DMS153 treated with DMSO at 0.1 percent for 48 hours (cell line): Measurements from ENCODE around the gene NRP2.

Experiments used
- DNase-seq: peaks from one replicate; lab custom pipeline; 2025; ENCODE audit not compliant: unreplicated experiment; lab: John Stamatoyannopoulos, UW

The NRP2 gene

DNA sequence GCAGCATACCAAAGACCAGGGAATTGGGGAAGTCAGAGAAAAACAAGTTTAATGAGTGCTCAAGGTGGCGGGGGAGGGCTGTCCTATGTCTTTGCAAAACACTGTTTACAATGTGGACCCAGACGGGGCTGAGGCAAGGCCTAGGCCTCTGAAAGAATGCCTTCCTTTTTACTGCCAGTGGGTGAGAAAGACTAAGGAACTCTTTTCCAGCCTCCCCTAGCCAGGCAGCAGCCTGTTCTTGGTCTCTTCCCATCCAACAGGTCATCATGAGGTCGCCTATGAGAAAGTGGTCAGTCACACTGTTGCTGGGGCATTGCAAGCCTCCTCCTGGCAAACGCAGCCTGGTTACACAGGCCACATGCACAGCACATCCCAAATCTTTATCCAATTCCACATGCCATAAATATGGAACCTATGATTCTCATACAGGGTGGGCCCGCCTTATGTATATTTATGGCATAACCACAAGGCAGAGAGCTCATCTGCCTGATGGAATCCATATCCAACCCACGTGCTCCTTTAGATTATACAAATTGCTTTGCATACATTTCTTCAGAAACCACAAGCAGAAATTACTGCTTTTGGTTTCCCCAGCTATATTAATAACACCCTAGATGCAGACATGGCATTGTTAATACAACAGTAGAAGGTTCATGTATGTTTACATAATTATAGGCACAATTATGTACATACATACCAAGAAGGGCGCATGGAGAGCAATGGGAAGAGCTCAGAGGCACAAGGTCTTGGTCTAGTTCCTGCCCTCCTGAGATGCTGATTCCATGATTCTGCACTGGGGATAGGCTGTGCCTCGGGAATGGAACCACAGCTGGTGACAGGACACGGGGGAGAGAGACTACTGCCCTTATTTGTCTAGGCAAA is 48.6 kb downstream of the NRP2 start:
- DNase-seq, result no peak

DNA sequence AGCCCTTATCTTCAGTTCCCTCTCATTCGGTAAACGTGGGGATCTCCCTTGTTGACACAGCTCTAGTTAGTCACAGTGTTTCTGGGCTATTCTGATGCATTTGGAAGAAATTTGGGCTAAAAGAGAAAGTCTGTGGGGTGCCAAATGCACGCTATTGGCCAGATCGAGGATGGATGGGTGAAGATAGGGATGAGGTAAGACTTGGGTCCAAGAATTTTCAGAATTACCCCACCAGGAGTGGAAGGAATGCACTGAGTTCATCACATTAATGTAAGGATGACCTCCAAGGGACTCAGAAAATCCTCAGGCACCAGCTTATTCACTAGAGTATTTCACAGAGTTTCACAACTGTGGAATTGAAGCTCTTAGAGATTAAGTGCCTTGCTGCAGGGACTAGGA is 49.3 kb downstream of the NRP2 start:
- no peak for DNase-seq

DNA sequence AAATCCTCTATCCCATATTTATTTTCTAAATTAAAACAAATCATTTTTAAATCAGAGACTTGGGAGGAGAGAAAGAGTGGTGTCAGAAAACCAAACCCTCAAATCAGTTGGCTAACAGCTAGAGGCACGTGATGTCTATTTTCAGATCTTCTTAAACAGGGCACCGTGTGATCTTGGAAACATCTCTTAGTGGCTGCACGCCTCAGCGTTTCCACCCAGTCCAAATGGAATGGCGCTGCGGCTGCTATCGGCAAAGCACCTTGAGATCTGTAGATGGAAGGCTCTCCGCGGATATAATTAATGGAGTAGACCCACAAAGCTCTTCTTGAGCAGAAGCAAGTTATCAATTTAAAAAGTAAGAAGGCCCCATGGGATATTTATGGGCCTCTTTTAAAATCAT is 50.0 kb downstream of the NRP2 start:
- DNase-seq, result no peak

DNA sequence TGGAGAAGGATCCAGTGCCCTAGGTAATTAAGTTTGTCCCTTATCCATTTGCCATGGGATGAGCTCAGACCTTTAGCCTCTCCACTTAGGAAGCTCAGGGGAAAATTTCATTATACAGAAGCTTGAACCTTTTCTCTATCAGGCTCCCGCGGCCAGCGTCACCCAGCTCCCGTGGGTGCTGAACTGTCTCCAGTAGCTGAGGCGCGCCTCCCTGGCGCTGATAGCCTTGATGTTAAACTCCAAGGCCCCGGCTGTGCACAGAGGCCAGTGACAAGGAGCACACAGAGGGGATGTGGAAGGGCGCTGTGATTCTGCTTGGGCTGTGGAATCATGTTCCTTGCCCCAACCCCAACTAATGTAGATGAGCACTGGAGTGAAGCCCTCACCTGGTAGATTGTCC is 50.8 kb downstream of the NRP2 start:
- DNase-seq, result no peak

DNA sequence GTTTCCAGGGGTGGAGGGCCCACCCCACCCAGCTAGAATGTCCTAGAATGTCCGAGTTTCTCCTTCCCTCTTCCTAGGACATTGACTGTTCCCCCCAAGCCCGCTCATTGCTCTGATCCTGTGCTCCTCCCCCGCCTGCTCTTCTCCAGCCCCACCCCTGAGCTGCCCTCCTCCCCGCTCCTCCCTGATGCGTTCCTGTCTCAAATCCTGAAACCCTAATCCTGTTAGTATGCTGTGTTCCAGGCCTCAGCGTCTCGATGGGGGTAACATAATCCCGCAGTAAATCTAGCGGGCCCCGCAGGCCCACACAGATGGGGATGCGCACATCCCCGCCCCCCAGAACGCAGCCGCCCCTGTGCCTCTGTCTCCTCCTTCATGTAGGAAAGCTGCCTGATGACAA is 51.3 kb downstream of the NRP2 start:
- no peak for DNase-seq

DNA sequence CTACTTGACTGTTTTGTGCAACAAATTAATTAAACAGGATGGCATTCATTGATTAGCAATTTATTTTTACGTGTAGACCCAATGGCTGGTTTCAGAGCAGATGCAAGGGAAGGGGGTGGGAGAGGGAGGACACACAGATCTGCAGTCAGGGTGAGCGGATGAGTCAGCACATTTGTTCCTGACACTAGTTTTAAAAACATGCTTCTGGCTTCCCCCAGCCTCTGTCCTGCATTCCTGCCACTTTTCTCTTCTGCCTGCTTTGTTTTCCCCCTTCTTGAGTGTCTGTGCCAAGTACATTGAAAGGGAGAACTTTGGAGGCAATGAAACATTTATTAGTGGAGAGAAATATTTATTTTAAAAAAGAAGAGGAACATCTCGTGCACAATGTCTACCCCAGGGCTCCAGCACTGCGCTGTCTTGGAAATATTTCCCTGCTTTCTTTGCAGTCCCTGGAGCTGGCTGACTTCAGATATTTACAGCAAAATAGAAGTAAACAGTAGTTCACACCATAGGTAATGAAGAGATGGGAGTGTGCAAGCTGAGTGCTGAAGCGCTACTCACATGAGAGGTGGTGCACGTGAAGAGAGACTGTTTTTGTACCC is 52.2 kb downstream of the NRP2 start:
- DNase-seq, result no peak

DNA sequence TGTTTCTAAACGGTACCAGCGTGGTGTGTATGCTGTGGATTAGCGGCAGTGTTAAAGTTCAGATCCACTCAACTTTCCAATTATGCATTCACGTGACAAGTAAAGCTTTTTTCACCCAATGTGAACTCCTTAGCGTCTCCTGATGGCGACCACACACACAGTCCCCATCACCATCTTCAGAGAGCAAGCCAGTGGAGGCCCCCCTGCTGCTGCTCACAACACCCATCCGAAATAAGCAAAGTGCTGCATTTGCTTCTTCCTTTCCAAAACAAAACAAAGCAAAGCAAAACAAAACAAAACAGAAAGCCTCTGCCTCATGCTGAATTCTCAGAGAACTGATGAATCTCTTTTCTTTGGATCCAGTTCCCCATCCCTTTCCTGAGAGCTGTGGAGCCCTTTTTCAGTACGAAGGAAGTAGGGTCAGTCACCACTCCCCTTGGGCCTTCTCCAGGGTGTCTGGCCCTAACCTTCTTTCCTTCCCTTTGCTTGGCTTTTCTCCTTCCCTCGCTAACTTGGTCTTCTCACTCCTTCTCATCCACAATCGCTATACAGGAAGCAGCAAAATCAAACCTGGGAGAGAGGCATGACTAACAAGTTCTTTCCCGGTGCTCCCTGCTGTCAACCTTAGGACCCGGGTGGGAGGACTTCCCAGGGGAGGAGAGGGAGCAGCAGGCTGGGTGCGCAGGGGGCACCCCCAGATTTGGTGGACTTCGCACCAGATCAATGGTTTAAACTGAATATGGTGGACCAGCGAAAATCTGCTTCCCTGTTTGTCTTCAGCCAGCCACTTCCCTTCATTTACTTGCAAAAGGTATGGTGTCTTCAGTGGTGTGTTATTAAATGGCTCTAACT is 56.0 kb downstream of the NRP2 start:
- no peak for DNase-seq

DNA sequence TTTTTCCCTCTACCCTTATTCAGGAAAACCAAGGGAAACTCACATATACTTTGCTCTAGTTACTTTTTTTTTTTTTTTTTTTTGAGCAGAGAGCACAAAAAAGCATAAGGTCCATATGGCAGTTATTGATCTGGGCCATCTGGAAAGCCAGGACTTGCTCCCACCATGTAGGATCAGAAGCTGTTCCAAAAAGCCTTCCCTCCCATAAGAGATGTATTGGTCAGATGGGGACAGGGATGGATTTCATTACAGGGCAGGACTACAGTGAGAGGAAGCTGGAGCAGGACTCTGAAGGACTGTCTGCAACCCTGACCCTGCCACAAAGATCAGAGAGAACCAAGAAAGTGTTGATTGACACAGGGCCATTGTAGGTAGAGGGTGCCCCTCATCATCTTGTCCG is 57.3 kb downstream of the NRP2 start:
- DNase-seq, result no peak

DNA sequence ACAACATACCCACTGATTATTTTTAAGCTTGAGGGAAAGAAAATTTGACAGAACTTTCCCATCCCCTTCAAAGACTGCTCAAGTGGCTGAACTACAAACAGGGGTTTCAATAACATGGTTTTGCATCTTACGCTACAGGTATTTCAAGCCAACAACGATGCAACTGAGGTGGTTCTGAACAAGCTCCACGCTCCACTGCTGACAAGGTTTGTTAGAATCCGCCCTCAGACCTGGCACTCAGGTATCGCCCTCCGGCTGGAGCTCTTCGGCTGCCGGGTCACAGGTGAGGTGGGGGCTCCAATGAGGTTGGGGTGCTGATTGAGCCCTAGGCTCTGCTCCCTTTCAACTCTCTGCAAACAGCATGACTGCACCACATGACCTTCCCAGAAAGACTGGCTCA is 58.1 kb downstream of the NRP2 start:
- DNase-seq, result no peak

DNA sequence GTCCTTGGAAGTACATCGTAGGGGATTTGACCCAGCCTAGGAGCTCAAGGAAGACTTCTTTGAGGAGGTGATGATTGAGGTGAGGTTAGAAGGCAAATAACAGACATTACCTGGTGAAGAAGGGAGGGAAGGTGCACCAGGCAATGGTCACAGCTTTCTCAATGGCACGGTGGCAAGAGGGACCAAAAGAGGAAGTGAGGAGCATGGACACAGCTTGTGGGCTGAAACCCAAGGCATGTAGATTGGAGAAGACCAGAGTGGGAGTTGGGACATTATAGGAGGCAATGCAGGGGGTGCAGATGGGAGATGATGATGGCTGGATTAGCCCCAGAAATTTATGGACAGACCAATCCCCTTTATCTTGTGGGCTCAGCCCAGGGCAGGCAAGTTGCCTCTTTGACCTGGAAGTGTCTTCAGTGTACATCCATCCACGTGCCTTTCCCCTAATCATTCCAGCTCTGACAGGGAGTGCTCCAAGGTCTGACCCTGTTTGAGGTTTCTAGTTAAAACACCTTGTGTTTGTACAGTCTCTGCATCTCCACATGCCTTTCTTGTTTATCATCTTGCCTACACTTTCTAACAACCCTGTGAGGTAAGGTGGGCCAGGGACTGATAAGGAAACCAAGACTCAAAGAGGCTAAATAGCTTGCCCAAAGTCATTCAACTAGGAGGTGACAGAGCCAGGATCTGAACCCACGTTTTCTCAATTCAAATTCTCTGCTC is 59.1 kb downstream of the NRP2 start:
- DNase-seq, result no peak

DNA sequence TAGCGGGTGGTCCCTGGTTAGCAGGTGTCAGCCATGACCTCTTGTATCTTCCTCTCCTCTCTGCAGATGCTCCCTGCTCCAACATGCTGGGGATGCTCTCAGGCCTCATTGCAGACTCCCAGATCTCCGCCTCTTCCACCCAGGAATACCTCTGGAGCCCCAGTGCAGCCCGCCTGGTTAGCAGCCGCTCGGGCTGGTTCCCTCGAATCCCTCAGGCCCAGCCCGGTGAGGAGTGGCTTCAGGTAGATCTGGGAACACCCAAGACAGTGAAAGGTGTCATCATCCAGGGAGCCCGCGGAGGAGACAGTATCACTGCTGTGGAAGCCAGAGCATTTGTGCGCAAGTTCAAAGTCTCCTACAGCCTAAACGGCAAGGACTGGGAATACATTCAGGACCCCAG is 60.8 kb downstream of the NRP2 start:
- DNase-seq, result no peak

DNA sequence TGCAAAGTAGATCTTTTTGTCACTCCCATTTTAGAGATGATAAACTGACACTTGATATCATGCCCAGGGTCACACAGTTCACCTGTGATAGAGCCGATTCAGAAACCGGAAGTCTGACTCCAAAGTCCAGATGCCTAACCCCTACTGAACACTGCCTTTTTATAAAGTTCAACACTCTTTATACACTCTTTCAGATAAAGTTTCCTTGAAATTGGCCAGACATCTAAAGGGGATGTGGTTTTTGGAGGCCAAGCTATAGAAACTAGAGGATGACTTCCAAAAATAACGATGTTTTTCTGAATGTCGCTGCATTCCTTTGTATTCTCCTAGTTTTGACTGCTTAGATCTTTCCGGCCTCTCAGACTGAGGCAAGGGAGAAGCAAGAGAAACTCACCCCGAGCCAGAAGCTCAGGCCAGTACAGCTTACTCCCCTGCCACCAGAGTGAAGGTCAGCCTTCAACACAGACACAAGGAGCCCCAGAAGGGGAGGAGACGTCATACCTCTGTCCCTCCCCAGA is 61.8 kb downstream of the NRP2 start:
- DNase-seq, result no peak

DNA sequence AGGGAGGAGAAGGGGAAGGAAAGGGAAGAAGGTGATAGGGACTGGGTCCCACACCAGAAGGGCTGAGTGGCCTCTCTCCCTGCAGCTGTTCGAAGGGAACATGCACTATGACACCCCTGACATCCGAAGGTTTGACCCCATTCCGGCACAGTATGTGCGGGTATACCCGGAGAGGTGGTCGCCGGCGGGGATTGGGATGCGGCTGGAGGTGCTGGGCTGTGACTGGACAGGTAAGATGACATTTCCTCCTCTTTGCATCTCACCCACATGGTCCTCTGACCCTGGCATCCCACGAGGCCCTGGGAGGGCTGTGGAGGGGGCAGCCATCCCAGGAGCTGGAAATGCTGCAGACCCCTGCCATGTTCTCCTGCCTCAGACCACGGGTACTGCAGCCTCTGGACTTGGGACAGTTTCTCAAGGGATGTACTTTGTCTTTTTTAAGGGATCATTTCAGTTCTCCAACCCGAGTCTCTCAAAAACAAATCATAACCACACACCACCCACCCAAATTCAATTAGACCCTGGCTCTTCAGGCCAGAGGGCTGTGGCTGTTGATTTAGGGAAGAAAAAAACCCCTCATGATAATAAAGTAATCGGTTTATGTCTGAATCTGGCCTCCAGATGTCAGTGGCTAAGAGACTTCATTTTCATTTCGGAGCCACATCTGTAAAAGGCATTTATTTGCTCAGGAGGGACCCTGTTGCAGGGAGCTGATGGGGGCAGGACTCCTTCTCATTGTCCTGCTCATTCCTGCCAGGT is 63.5 kb downstream of the NRP2 start:
- no peak for DNase-seq

DNA sequence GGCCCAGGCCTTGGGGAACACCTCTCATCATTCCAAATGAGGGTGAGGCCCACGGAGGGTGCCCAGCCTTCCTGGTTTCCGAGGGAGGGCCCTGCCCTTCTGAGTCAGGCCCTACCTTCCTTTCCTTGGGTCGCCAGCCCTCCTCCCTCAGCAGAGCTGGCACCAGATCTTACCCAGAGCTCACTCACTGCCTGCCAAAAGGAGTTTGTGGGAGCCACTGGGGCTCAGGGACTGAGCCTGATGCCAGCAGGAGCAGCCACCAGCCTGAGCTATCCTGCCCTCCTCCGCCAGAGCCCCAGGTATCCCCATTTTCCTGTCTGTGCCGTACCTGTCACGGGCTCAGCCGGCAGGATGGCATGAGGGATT is 64.1 kb downstream of the NRP2 start:
- DNase-seq, result no peak

DNA sequence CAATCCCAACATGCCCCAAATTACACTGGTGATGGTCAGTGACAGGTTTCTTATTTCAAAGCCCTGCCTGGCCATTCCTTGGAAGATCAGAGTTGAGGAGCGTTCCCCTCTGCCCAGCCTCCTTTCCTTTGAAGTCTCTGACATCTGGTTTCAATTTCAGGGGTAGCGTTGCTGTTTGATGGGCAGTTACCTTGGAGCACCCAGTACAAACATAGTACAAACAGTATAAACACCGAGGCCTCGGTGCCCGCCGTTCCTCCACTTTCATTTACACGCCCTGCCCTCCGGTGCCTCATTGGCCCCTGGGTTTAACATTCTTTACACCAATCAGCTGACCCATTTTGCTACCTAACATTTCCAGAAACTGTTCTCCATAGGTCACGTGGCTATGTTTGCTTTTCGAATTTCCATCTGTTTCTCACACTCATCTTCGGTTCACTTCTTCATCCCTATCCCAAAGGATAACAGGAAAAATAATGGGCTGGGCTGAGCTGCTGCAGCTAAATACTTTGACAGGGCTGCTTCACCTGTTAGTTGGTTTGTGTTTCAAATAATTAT is 65.6 kb downstream of the NRP2 start:
- no peak for DNase-seq

DNA sequence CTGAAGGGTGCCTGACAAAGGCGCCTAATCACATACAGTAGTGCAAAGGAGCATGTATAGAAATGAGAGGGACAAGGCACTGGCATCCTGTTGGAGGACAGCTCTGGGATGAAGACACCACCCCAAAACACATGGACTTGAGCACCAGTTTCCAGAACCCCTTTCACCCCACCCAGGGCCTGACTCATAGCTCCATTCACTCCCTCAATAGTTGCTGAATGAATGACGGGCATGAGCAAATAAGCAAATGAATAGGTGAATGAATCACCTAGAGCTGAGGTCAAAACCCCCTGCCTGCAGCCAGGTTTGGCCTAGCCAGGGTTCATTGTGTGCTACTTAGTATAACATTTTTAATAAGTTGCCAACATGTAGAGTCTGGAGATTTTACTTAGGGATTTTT is 66.3 kb downstream of the NRP2 start:
- no peak for DNase-seq

DNA sequence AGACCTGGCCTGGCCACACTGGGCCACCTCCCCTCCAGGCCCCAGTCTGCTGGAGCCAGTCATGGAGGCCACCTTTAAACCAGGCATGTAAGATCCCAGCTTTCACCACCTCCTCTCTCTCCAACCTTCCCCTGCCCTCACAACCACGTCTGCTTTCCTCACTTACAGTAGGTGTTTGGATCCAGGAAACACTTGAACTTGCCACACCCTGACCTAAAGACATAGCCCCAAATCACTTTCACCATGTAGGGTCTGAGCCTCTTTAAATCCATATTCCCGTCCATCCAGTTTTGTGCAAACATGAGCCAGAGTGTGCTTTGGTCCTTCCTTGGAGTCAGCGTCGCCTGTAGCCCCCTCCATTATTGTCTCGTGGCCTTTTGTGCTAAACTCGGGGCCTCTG is 66.8 kb downstream of the NRP2 start:
- no peak for DNase-seq

DNA sequence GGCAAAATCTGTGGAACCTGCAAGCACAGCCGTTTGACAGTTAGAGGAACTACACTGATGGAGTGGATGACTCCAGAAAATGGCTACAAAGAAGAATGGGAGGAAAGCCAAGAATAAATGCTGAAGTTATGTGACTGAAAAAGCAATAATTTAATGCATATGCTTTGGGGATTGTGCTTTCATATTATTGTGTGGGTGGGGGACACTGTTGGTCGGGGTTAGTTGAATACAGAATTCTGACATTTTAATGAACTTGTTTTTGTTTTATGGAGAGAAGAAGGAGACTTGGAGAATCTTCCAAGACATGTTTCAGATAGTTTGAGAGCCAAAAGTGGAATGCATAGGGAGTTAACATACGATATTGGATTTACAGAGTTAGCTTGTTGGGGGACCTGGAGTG is 68.5 kb downstream of the NRP2 start:
- DNase-seq, result no peak

DNA sequence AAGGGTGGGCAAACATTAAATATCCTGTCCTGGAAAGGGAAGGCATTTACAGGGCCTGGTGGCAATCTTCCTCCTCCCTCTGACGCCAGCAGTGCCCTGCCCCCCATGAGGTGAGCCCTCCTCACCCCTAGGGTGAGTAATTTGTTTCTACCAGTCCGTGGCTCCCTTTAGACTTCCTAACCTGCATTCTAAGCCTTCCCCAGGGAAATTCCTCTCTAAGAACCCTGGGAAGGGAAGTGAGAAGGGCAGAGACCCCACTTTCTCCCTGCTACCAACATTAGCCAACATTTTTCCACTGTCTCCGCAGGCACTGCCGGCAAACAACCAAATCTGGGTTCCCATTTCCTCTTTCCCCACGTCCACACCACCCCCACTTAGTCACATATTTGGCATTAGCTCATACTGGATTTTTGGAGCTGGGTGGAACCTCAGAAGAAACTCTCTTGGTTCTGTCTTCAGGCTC is 69.3 kb downstream of the NRP2 start:
- DNase-seq, result no peak

DNA sequence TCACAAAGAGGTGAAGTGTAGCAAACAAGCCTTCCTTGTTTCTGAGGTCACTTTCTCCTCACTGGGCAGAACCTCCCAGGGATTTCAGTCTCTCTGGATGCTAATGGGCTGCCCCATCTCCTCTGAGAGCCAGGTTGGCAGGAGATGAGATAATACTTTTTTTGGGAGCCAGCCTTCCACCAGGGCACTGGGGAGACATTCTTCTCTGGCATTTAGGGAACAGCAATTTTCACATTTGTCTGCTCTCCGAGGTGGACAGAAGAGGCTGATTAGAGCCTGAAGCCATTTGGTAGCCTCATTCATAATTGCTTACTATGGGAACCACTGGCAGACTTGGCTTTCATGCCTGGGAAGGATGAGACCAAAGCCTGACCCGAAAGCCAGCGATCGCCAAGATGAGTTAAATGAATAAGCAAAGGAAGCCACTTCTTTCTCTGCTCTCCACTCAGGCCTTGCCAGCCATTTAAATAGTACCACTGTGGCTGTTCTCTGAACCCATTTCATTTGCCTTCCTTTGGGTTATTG is 70.1 kb downstream of the NRP2 start:
- no peak for DNase-seq
